Trophoblast cell (in vitro differentiated cells and primary cell): Measurements from ENCODE around the gene RGS14.

Experiments used
- DNase-seq, 2 donors: peaks; one replicate each; pipeline ENCODE4 v3.0.0-alpha.2; 2016
- H2AFZ ChIP-seq: 2 replicates; pipeline ENCODE4 v1.6.1; 2013; ENCODE audit warnings: low read length, moderate library complexity, mild to moderate bottlenecking; ENCODE audit not compliant: insufficient read depth, poor library complexity
- H2AK5ac ChIP-seq: 2 replicates; pipeline ENCODE4 v1.6.1; 2013; ENCODE audit warnings: mild to moderate bottlenecking, low read length
- H2BK120ac ChIP-seq: 2 replicates; pipeline ENCODE4 v1.6.1; 2013; ENCODE audit warnings: low read length, mild to moderate bottlenecking, moderate library complexity; ENCODE audit not compliant: insufficient read depth, poor library complexity
- H2BK12ac ChIP-seq: 2 replicates; pipeline ENCODE4 v1.6.1; 2013; ENCODE audit warnings: mild to moderate bottlenecking, low read length, moderate library complexity
- H2BK5ac ChIP-seq: 2 replicates; pipeline ENCODE4 v1.6.1; 2013; ENCODE audit warnings: low read length, low read depth, moderate library complexity, mild to moderate bottlenecking; ENCODE audit not compliant: poor library complexity
- H3K14ac ChIP-seq: 2 replicates; pipeline ENCODE4 v1.6.1; 2013; ENCODE audit warnings: mild to moderate bottlenecking, low read length
- H3K18ac ChIP-seq: 2 replicates; pipeline ENCODE4 v1.6.1; 2013; ENCODE audit warnings: mild to moderate bottlenecking, low read length
- H3K23ac ChIP-seq: 2 replicates; pipeline ENCODE4 v1.6.1; 2013; ENCODE audit warnings: low read length
- H3K27ac ChIP-seq: 2 replicates; pipeline ENCODE4 v1.5.1; 2013; ENCODE audit warnings: low read depth, mild to moderate bottlenecking, inconsistent platforms, low read length, moderate library complexity
- H3K27me3 ChIP-seq: 2 replicates; pipeline ENCODE4 v1.6.1; 2013; ENCODE audit warnings: inconsistent platforms, mild to moderate bottlenecking, low read length, moderate library complexity; ENCODE audit not compliant: insufficient read depth
- H3K36me3 ChIP-seq, 2 experiments: 1 replicate in 1 of 2; 2 replicates in 1 of 2; pipeline ENCODE4 v1.6.1; 2013; ENCODE audit warnings: low read length in 2 of 2, mild to moderate bottlenecking in 2 of 2, moderate library complexity in 1 of 2; ENCODE audit not compliant: insufficient read depth in 2 of 2, control insufficient read depth in 1 of 2
- H3K4ac ChIP-seq: 2 replicates; pipeline ENCODE4 v1.6.1; 2013; ENCODE audit warnings: low read depth, mild to moderate bottlenecking, low read length, moderate library complexity
- H3K4me1 ChIP-seq, 2 experiments: 1 replicate in 1 of 2; 2 replicates in 1 of 2; pipeline ENCODE4 v1.6.1; 2013; ENCODE audit warnings: low read length in 2 of 2, mild to moderate bottlenecking in 2 of 2, moderate library complexity in 1 of 2; ENCODE audit not compliant: insufficient read depth in 2 of 2, control insufficient read depth in 1 of 2
- H3K4me2 ChIP-seq: 2 replicates; pipeline ENCODE4 v1.6.1; 2013; ENCODE audit warnings: inconsistent platforms, mild to moderate bottlenecking, low read length, moderate library complexity
- H3K4me3 ChIP-seq: 2 replicates; pipeline ENCODE4 v1.5.1; 2013; ENCODE audit warnings: mild to moderate bottlenecking, low read depth, low read length, inconsistent platforms
- H3K79me1 ChIP-seq: one replicate; pipeline ENCODE4 v1.6.1; 2013; ENCODE audit warnings: low read length
- H3K79me2 ChIP-seq: 2 replicates; pipeline ENCODE4 v1.6.1; 2013; ENCODE audit warnings: low read length, mild to moderate bottlenecking; ENCODE audit not compliant: control insufficient read depth, insufficient read depth, poor library complexity
- H3K9ac ChIP-seq: 2 replicates; pipeline ENCODE4 v1.6.1; 2013; ENCODE audit warnings: mild to moderate bottlenecking, low read length
- H3K9me3 ChIP-seq: 2 replicates; pipeline ENCODE4 v1.6.1; 2013; ENCODE audit warnings: low read depth, mild to moderate bottlenecking, control low read depth, inconsistent platforms, low read length; ENCODE audit not compliant: insufficient read depth
- H4K12ac ChIP-seq: 2 replicates; pipeline ENCODE4 v1.6.1; 2013; ENCODE audit warnings: low read depth, mild to moderate bottlenecking, low read length, moderate library complexity
- H4K8ac ChIP-seq: 2 replicates; pipeline ENCODE4 v1.6.1; 2013; ENCODE audit warnings: low read depth, mild to moderate bottlenecking, low read length, moderate library complexity
- H4K91ac ChIP-seq: one replicate; pipeline ENCODE4 v1.6.1; 2013; ENCODE audit warnings: low read depth, mild to moderate bottlenecking, low read length, moderate library complexity
- WGBS: extraction: QIAGEN DNeasy Blood & Tissue Kit; methylation state at CpG from one replicate; pipeline ENCODE4 v1.1.7; 2013; ENCODE audit warnings: missing lambda C conversion rate; ENCODE audit not compliant: insufficient read length, insufficient coverage; ENCODE audit errors: extremely low coverage; 5-methylcytosine and 5-hydroxymethylcytosine counted together

Gene RGS14

GRCh38 chr5:177362610-177363507 is 5.1 kb downstream of the RGS14 start:
- Histone ChIP-seq H3K79me2 (peaks cover 6% of the 10 kb centered on the region), H3K27me3 (no peaks in the 10 kb centered on the region), H4K8ac (peak overlapping the region; percentile 86), H2BK5ac (peak overlapping the region; percentile 24), H4K91ac (no peak overlapping the region), H2BK120ac (no peak overlapping the region), H3K4me2 (peak overlapping the region; percentile 97), H2AFZ (peak overlapping the region; percentile 98), H3K36me3 (no peaks in the 10 kb centered on the region), H2BK12ac (peak overlapping the region; percentile 22), H3K14ac (peak overlapping the region; percentile 46), H3K4ac (no peak overlapping the region), H3K18ac (peak overlapping the region; percentile 67), H3K4me1 (peaks cover 11 to 15% of the 10 kb centered on the region in 2 experiments), H3K79me1 (peaks cover 13% of the 10 kb centered on the region), H3K9me3 (no peaks in the 10 kb centered on the region), H2AK5ac (no peak overlapping the region), H4K12ac (peak overlapping the region; percentile 55), H3K4me3 (peak overlapping the region; percentile 69), H3K23ac (no peak overlapping the region), H3K9ac (no peak overlapping the region), H3K27ac (no peak overlapping the region)
- 100% methylated on average over 1 of the region's 59 CpGs for WGBS
- peak in 1 of 2 donors; percentile 43 for DNase-seq

GRCh38 chr5:177363565-177363964 is 5.8 kb downstream of the RGS14 start:
- Histone ChIP-seq H2BK12ac (no peak overlapping the region), H4K91ac (no peak overlapping the region), H2AK5ac (no peak overlapping the region), H3K79me2 (peaks cover 6% of the 10 kb centered on the region), H3K27ac (no peak overlapping the region), H3K9me3 (no peaks in the 10 kb centered on the region), H2BK5ac (no peak overlapping the region), H2AFZ (no peak overlapping the region), H3K4me3 (no peak overlapping the region), H3K18ac (no peak overlapping the region), H3K14ac (no peak overlapping the region), H3K23ac (no peak overlapping the region), H3K79me1 (peaks cover 13% of the 10 kb centered on the region), H3K36me3 (no peaks in the 10 kb centered on the region), H4K12ac (no peak overlapping the region), H3K27me3 (no peaks in the 10 kb centered on the region), H3K4me2 (peak overlapping the region; percentile 97), H2BK120ac (no peak overlapping the region), H3K4ac (no peak overlapping the region), H3K4me1 (peaks cover 11 to 15% of the 10 kb centered on the region in 2 experiments), H4K8ac (no peak overlapping the region), H3K9ac (no peak overlapping the region)
- DNase-seq: no peak
- no CpG with 5 or more reads among the region's 10 CpGs for WGBS

- Histone ChIP-seq H3K14ac (no peak overlapping the region), H4K8ac (no peak overlapping the region), H3K27ac (no peak overlapping the region), H3K4me3 (no peak overlapping the region), H2AK5ac (no peak overlapping the region), H3K23ac (no peak overlapping the region), H3K4me2 (no peak overlapping the region), H3K4ac (no peak overlapping the region), H3K27me3 (no peaks in the 10 kb centered on the region), H3K79me2 (peaks cover 6% of the 10 kb centered on the region), H4K91ac (no peak overlapping the region), H3K4me1 (peaks cover 11 to 15% of the 10 kb centered on the region in 2 experiments), H3K36me3 (no peaks in the 10 kb centered on the region), H2BK120ac (no peak overlapping the region), H3K9me3 (no peaks in the 10 kb centered on the region), H3K79me1 (peaks cover 13% of the 10 kb centered on the region), H2BK12ac (no peak overlapping the region), H2BK5ac (no peak overlapping the region), H2AFZ (no peak overlapping the region), H4K12ac (no peak overlapping the region), H3K9ac (no peak overlapping the region), H3K18ac (no peak overlapping the region)
- peak in 1 of 2 donors; percentile 24 for DNase-seq
- no CpG with 5 or more reads among the region's 11 CpGs for WGBS
These were observed 6.6 kb downstream of the RGS14 start for GRCh38 chr5:177364159-177364962.

GRCh38 chr5:177365845-177366527 is 8.3 kb downstream of the RGS14 start:
- peaks cover 6% of the 10 kb centered on the region for H3K79me2 ChIP-seq
- no peak overlapping the region for H3K4ac ChIP-seq

More at GRCh38 chr5:177365845-177366527, 8.3 kb downstream of the RGS14 start:
- H3K79me1 ChIP-seq: peaks cover 13% of the 10 kb centered on the region
- no peak overlapping the region for H3K4me3 ChIP-seq
- peak overlapping the region; percentile 5 for H3K14ac ChIP-seq
- peak overlapping the region; percentile 95 for H4K8ac ChIP-seq
- H3K4me1 ChIP-seq: peaks cover 11 to 15% of the 10 kb centered on the region in 2 experiments
- H3K23ac ChIP-seq: no peak overlapping the region
- no peak overlapping the region for H2BK5ac ChIP-seq
- DNase-seq: no peak
- peak overlapping the region; percentile 35 for H3K27ac ChIP-seq
- no peaks in the 10 kb centered on the region for H3K36me3 ChIP-seq
- peak overlapping the region; percentile 6 for H2BK120ac ChIP-seq
- H2AK5ac ChIP-seq: peak overlapping the region; percentile 73
- peak overlapping the region; percentile 74 for H3K4me2 ChIP-seq
- peak overlapping the region; percentile 76 for H4K12ac ChIP-seq
- H2AFZ ChIP-seq: no peak overlapping the region
- H2BK12ac ChIP-seq: peak overlapping the region; percentile 10
- peak overlapping the region; percentile 78 for H4K91ac ChIP-seq
- WGBS: no CpG with 5 or more reads among the region's 14 CpGs
- no peaks in the 10 kb centered on the region for H3K27me3 ChIP-seq
- no peaks in the 10 kb centered on the region for H3K9me3 ChIP-seq
- no peak overlapping the region for H3K18ac ChIP-seq
- H3K9ac ChIP-seq: no peak overlapping the region
